H1 (cell line): ENCODE data around the gene LACTB. TPM values are rescaled to one million over a fixed set of nuclear protein-coding genes. Genes with fewer than 3 reads are reported as not detected.

Experiments
- CTCF ChIA-PET: fragments of 300-600 bp; sonication (Branson Sonifier 250); formaldehyde crosslinking; loops from one replicate; lab custom pipeline; 2021; ENCODE audit not compliant: partially characterized antibody; lab: Charles Lee
- POLR2A ChIA-PET: fragments of 300-600 bp; sonication (Branson Sonifier 250); formaldehyde crosslinking; loops from one replicate; lab custom pipeline; 2021; ENCODE audit warnings: inconsistent platforms; ENCODE audit not compliant: partially characterized antibody; lab: Charles Lee
- DNase-seq, 2 experiments: peaks; one replicate each; pipeline versions ENCODE4 v3.0.0 to v3.0.0-alpha.2; 2010 to 2022; ENCODE audit warnings: low spot score in 2 of 2, low read depth in 1 of 2, mixed read lengths in 1 of 2
- FAIRE-seq: peaks from 2 replicates; lab custom pipeline; 2011; peaks lifted over from hg19 to GRCh38; lab: Jason Lieb, UNC
- H2AFZ ChIP-seq: 2 replicates; pipeline ENCODE4 v1.8.1; 2012; ENCODE audit warnings: low read length, inconsistent platforms
- H2AK5ac ChIP-seq: 2 replicates; pipeline ENCODE4 v1.6.1; 2013; ENCODE audit warnings: low read depth, low read length
- H2BK120ac ChIP-seq: replicated peaks from 2 replicates; pipeline ENCODE3; 2013; ENCODE audit warnings: low read depth, low read length, inconsistent platforms
- H2BK12ac ChIP-seq: 2 replicates; pipeline ENCODE4 v1.6.1; 2013; ENCODE audit warnings: low read depth, low read length
- H2BK15ac ChIP-seq: 2 replicates; pipeline ENCODE4 v1.6.1; 2013; ENCODE audit warnings: low read length
- H2BK20ac ChIP-seq: 2 replicates; pipeline ENCODE4 v1.6.1; 2013; ENCODE audit warnings: low read length
- H2BK5ac ChIP-seq: 2 replicates; pipeline ENCODE4 v1.6.1; 2013; ENCODE audit warnings: low read depth, low read length
- H3K14ac ChIP-seq: 2 replicates; pipeline ENCODE4 v1.6.1; 2013; ENCODE audit warnings: inconsistent platforms; ENCODE audit not compliant: insufficient read length
- H3K18ac ChIP-seq: 2 replicates; pipeline ENCODE4 v1.6.1; 2013; ENCODE audit warnings: low read length; ENCODE audit errors: extremely low read depth
- H3K23ac ChIP-seq: 2 replicates; pipeline ENCODE4 v1.6.1; 2013; ENCODE audit warnings: inconsistent platforms; ENCODE audit not compliant: insufficient read length
- H3K23me2 ChIP-seq: 2 replicates; pipeline ENCODE4 v1.6.1; 2013; ENCODE audit warnings: low read depth, low read length
- H3K27ac ChIP-seq: 2 replicates; pipeline ENCODE4 v1.6.1; 2011; ENCODE audit warnings: low read depth, low read length, inconsistent platforms
- H3K27me3 ChIP-seq, 4 experiments: replicated peaks in 1 of 4; 1 replicate in 1 of 4; 2 replicates in 3 of 4; pipeline versions ENCODE4 v1.6.1 to v1.8.1; 2011 to 2013; ENCODE audit warnings: low read length in 3 of 4, mild to moderate bottlenecking in 3 of 4, inconsistent platforms in 2 of 4, mixed read lengths in 2 of 4, moderate library complexity in 1 of 4; ENCODE audit not compliant: control insufficient read depth in 3 of 4, insufficient read depth in 3 of 4; ENCODE audit errors: extremely low read depth in 1 of 4
- H3K36me3 ChIP-seq, 4 experiments: 2 replicates each; pipeline versions ENCODE4 v1.6.1 to v1.8.1; 2011 to 2013; ENCODE audit warnings: mild to moderate bottlenecking in 4 of 4, low read length in 3 of 4, moderate library complexity in 2 of 4, control low read depth in 1 of 4, inconsistent platforms in 1 of 4; ENCODE audit not compliant: insufficient read depth in 4 of 4, control insufficient read depth in 2 of 4
- H3K4ac ChIP-seq: replicated peaks from 2 replicates; pipeline ENCODE3; 2013; ENCODE audit warnings: low read length, low read depth, mixed read lengths, inconsistent platforms; ENCODE audit not compliant: insufficient read length
- H3K4me1 ChIP-seq, 4 experiments: replicated peaks in 1 of 4; 1 replicate in 1 of 4; 2 replicates in 3 of 4; pipeline versions ENCODE4 v1.6.1 to v1.8.1; 2011 to 2013; ENCODE audit warnings: low read length in 3 of 4, inconsistent platforms in 2 of 4, mixed read lengths in 1 of 4; ENCODE audit not compliant: insufficient read depth in 4 of 4, control insufficient read depth in 3 of 4
- H3K4me2 ChIP-seq, 2 experiments: 2 replicates each; pipeline versions ENCODE4 v1.6.1 to v1.8.1; 2011 to 2013; ENCODE audit warnings: low read depth in 2 of 2, low read length in 2 of 2, control low read depth in 1 of 2, inconsistent platforms in 1 of 2, mild to moderate bottlenecking in 1 of 2; ENCODE audit not compliant: insufficient read depth in 1 of 2
- H3K4me3 ChIP-seq, 4 experiments: fragments of 200-600, 300-600 bp in 1 of 4; sonication (generic), shearing (Covaris generic), sonication (Bioruptor Twin) in 1 of 4; 2 replicates each; pipeline versions ENCODE4 v1.5.1 to v1.8.1; 2011 to 2016; ENCODE audit warnings: low read length in 4 of 4, low read depth in 3 of 4, control low read depth in 2 of 4, inconsistent platforms in 2 of 4, mild to moderate bottlenecking in 2 of 4, mixed read lengths in 1 of 4, moderate library complexity in 1 of 4; ENCODE audit not compliant: insufficient read depth in 2 of 4; ENCODE audit errors: extremely low read depth in 1 of 4
- H3K56ac ChIP-seq: replicated peaks from 2 replicates; pipeline ENCODE3; 2013; ENCODE audit warnings: low read depth, mild to moderate bottlenecking, mixed read lengths, low read length, inconsistent platforms; ENCODE audit not compliant: insufficient read length
- H3K79me1 ChIP-seq: 2 replicates; pipeline ENCODE4 v1.6.1; 2013; ENCODE audit warnings: low read depth, low read length, control low read depth
- H3K79me2 ChIP-seq, 2 experiments: 2 replicates each; pipeline versions ENCODE4 v1.6.1 to v1.8.1; 2012 to 2013; ENCODE audit warnings: low read length in 2 of 2, mild to moderate bottlenecking in 2 of 2, inconsistent platforms in 1 of 2; ENCODE audit not compliant: insufficient read depth in 2 of 2, control insufficient read depth in 1 of 2
- H3K9ac ChIP-seq, 4 experiments: replicated peaks in 1 of 4; 1 replicate in 1 of 4; 2 replicates in 3 of 4; pipeline versions ENCODE4 v1.6.1 to v1.8.1; 2011 to 2013; ENCODE audit warnings: low read depth in 3 of 4, low read length in 3 of 4, control low read depth in 2 of 4, mild to moderate bottlenecking in 2 of 4, moderate library complexity in 2 of 4, inconsistent platforms in 1 of 4; ENCODE audit errors: extremely low read depth in 1 of 4
- H3K9me3 ChIP-seq, 2 experiments: 2 replicates each; pipeline versions ENCODE4 v1.6.1 to v1.8.1; 2012 to 2013; ENCODE audit warnings: mild to moderate bottlenecking in 2 of 2, moderate library complexity in 2 of 2, control low read depth in 1 of 2, inconsistent platforms in 1 of 2, low read depth in 1 of 2, low read length in 1 of 2, mixed read lengths in 1 of 2; ENCODE audit not compliant: insufficient read depth in 2 of 2
- H4K20me1 ChIP-seq, 2 experiments: replicated peaks in 1 of 2; 2 replicates each; pipeline versions ENCODE3 to v1.8.1; 2011 to 2013; ENCODE audit warnings: inconsistent platforms in 2 of 2, low read length in 2 of 2, mild to moderate bottlenecking in 1 of 2; ENCODE audit not compliant: insufficient read depth in 2 of 2, control insufficient read depth in 1 of 2
- H4K5ac ChIP-seq: 2 replicates; pipeline ENCODE4 v1.6.1; 2013; ENCODE audit warnings: low read length, low read depth, mixed read lengths, inconsistent platforms; ENCODE audit not compliant: insufficient read length
- H4K8ac ChIP-seq: 2 replicates; pipeline ENCODE4 v1.8.0; 2013; ENCODE audit warnings: mild to moderate bottlenecking, moderate library complexity, low read length, inconsistent platforms; ENCODE audit not compliant: insufficient read depth; ENCODE audit errors: extremely low read depth
- H4K91ac ChIP-seq: replicated peaks from 2 replicates; pipeline ENCODE3; 2013; ENCODE audit warnings: low read length, mixed read lengths, inconsistent platforms; ENCODE audit not compliant: insufficient read length
- CHD1 ChIP-seq: IDR thresholded peaks from 2 replicates; pipeline ENCODE4 v1.6.1; 2012; ENCODE audit warnings: low read depth, low read length, improper control_type of control experiment
- EGR1 ChIP-seq: IDR thresholded peaks from 2 replicates; pipeline ENCODE4 v1.6.1; 2011; ENCODE audit warnings: low read depth, low read length, borderline replicate concordance
- JUND ChIP-seq: IDR thresholded peaks from 2 replicates; pipeline ENCODE4 v1.6.1; 2011; ENCODE audit warnings: mild to moderate bottlenecking, improper control_type of control experiment, low read length
- KDM1A ChIP-seq: fragments of 200-600, 300-600 bp; sonication (generic); IDR thresholded peaks from 2 replicates; pipeline ENCODE4 v1.7.1; 2016; ENCODE audit warnings: mild to moderate bottlenecking, low read length, borderline replicate concordance
- KDM4A ChIP-seq: IDR thresholded peaks from one replicate; pipeline ENCODE4 v1.7.1; 2012; ENCODE audit warnings: low read depth, mild to moderate bottlenecking, moderate library complexity, low read length, inconsistent platforms; ENCODE audit not compliant: severe bottlenecking
- NANOG ChIP-seq: IDR thresholded peaks from 2 replicates; pipeline ENCODE4 v1.6.1; 2011; ENCODE audit warnings: low read length, low read depth, mild to moderate bottlenecking, inconsistent platforms; ENCODE audit not compliant: insufficient read depth, poor library complexity, severe bottlenecking
- YY1 ChIP-seq: IDR thresholded peaks from 2 replicates; pipeline ENCODE4 v1.6.1; 2011; ENCODE audit warnings: low read depth, mild to moderate bottlenecking, low read length
- WGBS, 2 experiments: shearing (Covaris generic) in 1 of 2; methylation state at CpG; one replicate each; pipeline versions ENCODE4 v1.1.6 to v1.1.7; 2013 to 2015; ENCODE audit warnings: low lambda C conversion rate in 2 of 2, mixed read lengths in 2 of 2, inconsistent platforms in 1 of 2, low coverage in 1 of 2, missing lambda C conversion rate in 1 of 2; ENCODE audit not compliant: insufficient replicate concordance in 2 of 2, insufficient coverage in 1 of 2, insufficient read length in 1 of 2; ENCODE audit errors: extremely low coverage in 1 of 2, missing lambda C conversion rate in 1 of 2; 5-methylcytosine and 5-hydroxymethylcytosine counted together
- polyA plus RNA-seq, 7 experiments: library from polyadenylated mRNA; depleted of rRNA in 3 of 7; stranded (reverse) in 5 of 7; unstranded in 2 of 7; fragments of >200 nt in 5 of 7; fragments of 200-250 nt in 2 of 7; gene quantifications; 1 replicate in 5 of 7; 2 replicates in 1 of 7; 4 replicates in 1 of 7; pipeline versions ENCODE4 v1.2.1 to v1.2.3, GENCODE V29; 2011 to 2013; ENCODE audit warnings: missing spikeins in 2 of 7, mixed read lengths in 2 of 7
- total RNA-seq: library from RNA; stranded (reverse); fragmentation: NEBNext Ultra II Directional; extraction: Animal tissue kit (Norgen Biotek cat#: 25700); gene quantifications from 2 replicates; pipeline ENCODE4 v1.2.1, GENCODE V29; 2021

The LACTB gene
- total and polyA plus RNA-seq, 2 of the 8 experiments (the other 6 are each of a cell fraction or from before 2014, with no cell fraction given): 5.8 to 14.9 TPM

DNA sequence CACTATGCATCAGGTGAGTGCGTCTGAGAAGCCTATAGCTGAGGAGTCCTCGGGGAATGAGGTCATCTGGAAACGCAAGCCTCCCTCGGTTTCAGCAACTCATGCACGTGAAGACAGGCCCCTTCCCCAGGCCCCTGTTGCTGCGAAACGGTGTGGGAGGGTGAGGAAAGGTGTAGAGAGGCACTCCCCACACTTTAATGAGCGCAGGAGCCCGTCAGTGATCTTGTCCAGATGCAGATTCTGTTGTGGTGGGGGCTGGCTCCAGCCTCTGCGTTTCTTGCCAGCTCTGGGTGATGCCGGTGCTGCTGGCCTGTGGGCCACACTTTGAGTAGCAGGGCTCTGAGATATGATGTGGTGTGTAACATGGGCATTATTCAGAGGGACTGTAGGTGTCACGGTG is 38.6 kb upstream of the LACTB start:
- Histone ChIP-seq H3K56ac (no peak overlapping the region), H2BK15ac (no peak overlapping the region), H2AFZ (peak overlapping the region; percentile 75; the same call in 1 of the 2 replicates), H3K79me1 (no peaks in the 10 kb centered on the region), H3K23me2 (no peaks in the 10 kb centered on the region), H2AK5ac (no peak overlapping the region), H3K9ac (no peak overlapping the region), H4K8ac (peak overlapping the region; percentile 64; the same call in 1 of the 2 replicates), H2BK5ac (peak overlapping the region; percentile 35; the same call in 1 of the 2 replicates), H4K20me1 (no peaks in the 10 kb centered on the region), H3K4me2 (no peak overlapping the region), H3K4me1 (peaks cover under 1 to 11% (median 9%) of the 10 kb centered on the region in 4 experiments; a peak in 5 of 7 replicates), H3K27ac (no peak overlapping the region), H2BK20ac (no peak overlapping the region; the same call in 1 of the 2 replicates), H3K4ac (no peak overlapping the region), H3K79me2 (no peaks in the 10 kb centered on the region), H2BK12ac (peak overlapping the region; percentile 75; the same call in 1 of the 2 replicates), H3K18ac (peak overlapping the region; percentile 71), H3K36me3 (no peaks in the 10 kb centered on the region), H3K4me3 (no peak overlapping the region), H4K5ac (no peak overlapping the region), H3K23ac (no peak overlapping the region), H4K91ac (no peak overlapping the region), H3K14ac (no peak overlapping the region), H3K9me3 (no peaks in the 10 kb centered on the region), H2BK120ac (no peak overlapping the region), H3K27me3 (no peaks in the 10 kb centered on the region)
- POLR2A ChIA-PET: interaction anchor here (1.3 to 18.5 kb wide), 3 partner anchors 14 to 38 kb away, joined by 9 to 325 read pairs (median 179); partner anchors contain the start of gene TPM1
- CTCF ChIA-PET: interaction anchor here (0.6 to 4.3 kb wide), 3 partner anchors 11 to 243 kb away, joined by 3 to 22 read pairs (median 3); no protein-coding TSS in a partner anchor
- DNase-seq (no peak), FAIRE-seq (no peak)
- TF ChIP-seq CHD1 (no peak), JUND (no peak), YY1 (no peak), KDM1A (no peak), EGR1 (no peak), KDM4A (no peak), NANOG (no peak)
- 85% methylated on average over 12 of the region's 12 CpGs; no CpG with 5 or more reads in 1 of the 2 experiments for whole genome bisulfite sequencing, 2 experiments
